NCI-H146 treated with DMSO at 0.1 percent for 48 hours (cell line): Measurements from ENCODE around the gene ADGRB3.

Experiments
- DNase-seq: peaks from one replicate; lab custom pipeline; 2025; ENCODE audit not compliant: unreplicated experiment; lab: John Stamatoyannopoulos, UW

The ADGRB3 gene

GRCh38 chr6:68634726-68635411 is at the start of gene ADGRB3:
TSS of gene ADGRB3 (plus strand) at chr6:68635282. CDS start at chr6:68638676, 3,394 bp downstream.
- peak; percentile 45 for DNase-seq

- no peak for DNase-seq
Observed at GRCh38 chr6:68593558-68593957, 41.5 kb upstream of the ADGRB3 start.

- no peak for DNase-seq
Observed at GRCh38 chr6:68597642-68598041, 37.4 kb upstream of the ADGRB3 start.

- no peak for DNase-seq
Observed at GRCh38 chr6:68615938-68616337, 19.1 kb upstream of the ADGRB3 start.

- DNase-seq, result no peak
Observed at GRCh38 chr6:68625998-68626397, 9.1 kb upstream of the ADGRB3 start.

GRCh38 chr6:68628161-68628560 is 6.9 kb upstream of the ADGRB3 start:
- no peak for DNase-seq

GRCh38 chr6:68632734-68633133 is 2.3 kb upstream of the ADGRB3 start:
- no peak for DNase-seq

- no peak for DNase-seq
Observed at GRCh38 chr6:68633281-68633971, 1.7 kb upstream of the ADGRB3 start.

GRCh38 chr6:68633972-68634725 is 933 bp upstream of the ADGRB3 start:
- no peak for DNase-seq

- no peak for DNase-seq
Observed at GRCh38 chr6:68635412-68635705, 277 bp downstream of the ADGRB3 start.

GRCh38 chr6:68635706-68636513 is 828 bp downstream of the ADGRB3 start:
- no peak for DNase-seq

- DNase-seq, result no peak
Observed at GRCh38 chr6:68636666-68637065, 1.6 kb downstream of the ADGRB3 start.

GRCh38 chr6:68637071-68637470 is 2.0 kb downstream of the ADGRB3 start:
- DNase-seq, result no peak

- no peak for DNase-seq
Observed at GRCh38 chr6:68637782-68638181, 2.7 kb downstream of the ADGRB3 start.

GRCh38 chr6:68638230-68638900 is 3.3 kb downstream of the ADGRB3 start:
- DNase-seq, result no peak

GRCh38 chr6:68639211-68639610 is 4.1 kb downstream of the ADGRB3 start:
- no peak for DNase-seq

GRCh38 chr6:68639826-68640490 is 4.9 kb downstream of the ADGRB3 start:
- DNase-seq, result no peak

- DNase-seq, result no peak
Observed at GRCh38 chr6:68640491-68640835, 5.4 kb downstream of the ADGRB3 start.

GRCh38 chr6:68641172-68641571 is 6.1 kb downstream of the ADGRB3 start:
- DNase-seq, result no peak

- DNase-seq, result no peak
Observed at GRCh38 chr6:68642081-68642480, 7.0 kb downstream of the ADGRB3 start.
